GM19240 (cell line): ENCODE results near the gene AMT.
"Not testable (repeated sequence)": the region's sequence is repeated elsewhere in the genome, so short reads cannot be mapped to it uniquely, and the experiment has no call there.

Experiments
- DNase-seq: peaks from one replicate; pipeline ENCODE4 v3.0.0; 2011; ENCODE audit warnings: low spot score; ENCODE audit not compliant: insufficient read length

The AMT gene

GRCh38 chr3:49391310-49391709 lies 31.0 kb downstream of the AMT start:
- DNase-seq, result not testable (repeated sequence)

GRCh38 chr3:49389297-49389696 lies 33.0 kb downstream of the AMT start:
- no peak for DNase-seq

GRCh38 chr3:49388289-49388820 lies 33.9 kb downstream of the AMT start:
- DNase-seq, result no peak

GRCh38 chr3:49387721-49388120 lies 34.6 kb downstream of the AMT start:
- no peak for DNase-seq

GRCh38 chr3:49386056-49386756 lies 36.1 kb downstream of the AMT start:
- no peak for DNase-seq

GRCh38 chr3:49385617-49386016 lies 36.7 kb downstream of the AMT start:
- no peak for DNase-seq

GRCh38 chr3:49383387-49383786 lies 38.9 kb downstream of the AMT start:
- no peak for DNase-seq

- DNase-seq, result no peak
Observed at GRCh38 chr3:49378249-49378895, 43.9 kb downstream of the AMT start.

- no peak for DNase-seq
Observed at GRCh38 chr3:49377483-49377882, 44.8 kb downstream of the AMT start.

- no peak for DNase-seq
Observed at GRCh38 chr3:49371946-49372345, 50.3 kb downstream of the AMT start.

GRCh38 chr3:49370585-49371290 lies 51.5 kb downstream of the AMT start:
- no peak for DNase-seq
